HG03571 (cell line): ENCODE results near the gene TMEM178A.

Experiments
- ATAC-seq: cut with Tn5 transposase; IDR thresholded peaks from one replicate; pipeline ENCODE4 v1.9.1; 2021; ENCODE audit not compliant: unreplicated experiment

The TMEM178A gene

DNA sequence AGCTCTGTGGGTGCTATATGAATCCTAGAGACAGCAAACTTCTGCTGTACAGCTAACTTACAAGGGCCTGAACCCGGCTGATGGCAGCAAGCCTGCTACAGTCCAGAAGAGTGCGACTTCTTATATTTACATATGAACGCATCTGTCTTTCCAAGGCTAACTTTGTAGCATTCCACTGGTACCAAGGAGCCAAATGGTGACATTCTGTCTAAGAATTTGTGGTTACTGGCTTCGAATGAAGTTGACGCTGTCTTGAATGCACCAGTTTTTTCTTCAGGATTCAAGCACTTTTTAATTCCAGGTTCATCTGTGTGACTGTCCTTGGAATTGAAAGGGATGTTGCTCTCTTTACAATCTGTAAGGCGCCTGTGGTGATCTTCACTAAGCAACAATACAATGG, 70.9 kb downstream of the TMEM178A start:
- ATAC-seq, result no peak

DNA sequence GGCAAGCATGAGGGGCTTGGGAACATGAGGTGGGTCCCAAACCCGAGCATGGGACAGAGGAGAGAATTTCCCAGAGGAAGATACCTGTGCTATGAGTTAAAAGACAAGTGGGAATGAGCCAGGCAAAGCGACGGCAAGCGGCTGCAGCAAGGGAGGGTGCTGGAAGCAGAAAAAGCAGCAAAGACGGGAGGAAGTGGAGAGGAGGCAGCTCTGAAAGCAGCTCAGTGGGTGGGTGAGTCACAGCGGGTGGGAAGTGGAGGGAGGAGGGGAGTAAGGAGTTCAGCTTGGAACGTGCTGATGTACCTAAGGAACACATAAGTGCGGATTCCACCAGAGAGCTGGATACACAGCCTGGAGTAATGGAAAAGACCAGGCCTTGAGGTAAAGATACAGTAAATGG, 71.9 kb downstream of the TMEM178A start:
- ATAC-seq, result no peak

DNA sequence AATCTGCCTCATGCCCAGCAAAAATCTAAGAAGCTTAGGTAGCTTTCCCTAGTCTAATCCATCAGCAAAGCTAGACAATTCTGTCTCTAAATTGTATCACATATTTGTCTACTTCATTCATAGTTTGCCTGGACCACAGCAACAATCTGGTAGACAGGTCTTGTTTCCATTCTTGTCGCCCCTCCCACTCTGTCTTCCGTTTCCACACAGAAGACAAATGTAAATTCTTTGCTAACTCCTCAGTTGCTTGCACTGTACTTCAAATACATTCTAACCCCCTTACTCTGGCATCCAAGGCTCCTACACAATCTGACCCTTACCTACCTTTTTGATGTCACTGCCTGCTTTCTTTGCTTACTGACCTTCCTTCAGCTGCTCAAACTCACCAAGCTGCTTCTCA, 73.2 kb downstream of the TMEM178A start:
- ATAC-seq, result no peak

DNA sequence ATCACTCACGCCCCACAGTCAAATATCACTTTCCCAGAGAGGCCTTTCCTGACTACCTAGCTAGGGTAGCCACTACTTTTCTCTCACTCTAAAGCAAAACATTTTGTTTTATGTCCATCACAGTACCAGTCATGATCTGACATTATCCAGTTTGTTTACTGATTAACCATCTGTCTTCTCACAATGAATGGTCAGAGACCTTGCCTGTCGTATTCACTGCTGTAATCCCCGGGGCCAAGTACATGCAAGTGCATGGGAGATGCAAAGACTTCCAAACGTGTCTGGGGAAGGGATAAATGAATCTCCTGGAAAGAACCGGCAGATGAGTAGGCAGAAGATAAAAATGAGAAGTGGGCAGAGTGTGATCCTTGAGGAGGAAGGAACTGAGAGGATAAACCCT, 73.7 kb downstream of the TMEM178A start:
- ATAC-seq, result no peak

DNA sequence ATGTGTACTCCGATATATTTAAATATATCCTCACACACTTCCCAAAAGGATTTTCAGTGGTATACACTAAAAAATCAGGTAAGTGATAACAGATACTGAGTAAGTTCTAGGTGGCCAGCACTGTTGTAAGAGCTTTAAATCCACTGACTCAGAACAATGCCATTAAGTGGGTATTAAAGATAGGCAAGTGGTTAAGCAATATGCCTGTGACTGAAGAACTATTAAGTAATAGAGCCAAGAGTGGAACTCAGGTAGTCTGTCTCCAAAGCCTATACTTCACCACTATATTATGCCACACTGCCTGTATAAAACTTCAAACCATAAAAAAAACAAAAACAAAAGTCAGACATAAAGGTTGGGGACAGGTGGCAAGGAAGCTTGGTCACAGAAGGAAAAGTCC, 76.2 kb downstream of the TMEM178A start:
- no peak for ATAC-seq

DNA sequence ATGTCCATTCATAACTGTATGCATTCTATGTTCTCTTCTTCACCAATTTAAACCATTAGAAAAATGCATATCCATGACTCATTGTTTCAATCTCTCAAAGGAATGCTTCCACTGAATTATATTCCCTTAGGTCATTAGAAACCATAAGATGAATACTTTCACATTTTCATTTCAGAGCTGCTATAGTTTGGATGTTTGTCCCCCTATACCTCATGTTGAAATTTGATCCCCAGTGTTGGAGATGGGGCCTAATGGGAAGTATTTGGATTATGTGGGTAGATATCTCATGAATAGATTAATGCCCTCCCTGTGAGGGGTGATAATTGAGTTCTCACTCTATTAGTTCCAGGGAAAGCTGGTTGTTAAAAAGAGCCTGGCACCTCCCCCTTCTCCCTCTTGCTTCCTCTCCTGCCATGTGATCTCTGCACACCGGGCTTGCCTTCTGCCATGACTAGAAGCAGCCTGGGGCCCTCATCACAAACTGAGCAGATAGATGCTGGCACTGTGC, 77.6 kb downstream of the TMEM178A start:
- no peak for ATAC-seq

DNA sequence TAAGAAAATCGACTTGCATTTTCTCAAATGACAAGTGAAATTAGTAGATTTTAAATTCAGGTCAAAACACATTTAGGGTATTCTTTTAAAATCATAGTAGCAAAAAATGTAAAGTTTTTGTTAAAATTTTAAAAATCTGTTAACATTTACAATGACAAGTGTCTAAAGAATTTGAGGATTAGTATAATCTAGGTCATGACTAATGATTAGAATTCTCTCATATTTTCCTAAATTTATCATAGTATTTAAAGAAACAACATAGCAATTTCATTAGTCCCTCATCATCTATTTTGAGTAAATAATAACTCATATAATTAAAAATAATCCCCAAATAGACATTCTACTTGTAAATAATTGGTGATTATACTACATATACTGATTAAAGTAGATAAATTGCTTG, 89.7 kb downstream of the TMEM178A start:
- ATAC-seq, result no peak

DNA sequence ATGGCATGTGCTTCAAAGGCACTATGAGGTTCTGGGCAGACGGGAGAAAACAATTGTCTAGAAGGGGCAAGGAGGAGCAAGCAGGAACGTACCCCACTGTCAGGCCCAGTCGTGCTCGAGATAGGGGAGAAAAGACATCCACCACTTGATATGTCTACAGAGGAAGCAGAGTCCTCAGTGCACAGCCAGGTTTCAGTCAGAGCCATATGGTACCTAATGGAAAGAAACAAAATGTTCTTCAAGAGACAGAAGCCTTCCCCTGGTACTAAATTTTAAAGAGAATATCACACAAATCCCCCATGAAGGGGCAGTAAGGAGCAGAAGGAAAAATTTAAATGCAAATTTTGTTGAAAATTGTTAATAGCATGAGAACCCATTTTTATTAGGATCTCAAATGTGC, 91.4 kb downstream of the TMEM178A start:
- no peak for ATAC-seq

DNA sequence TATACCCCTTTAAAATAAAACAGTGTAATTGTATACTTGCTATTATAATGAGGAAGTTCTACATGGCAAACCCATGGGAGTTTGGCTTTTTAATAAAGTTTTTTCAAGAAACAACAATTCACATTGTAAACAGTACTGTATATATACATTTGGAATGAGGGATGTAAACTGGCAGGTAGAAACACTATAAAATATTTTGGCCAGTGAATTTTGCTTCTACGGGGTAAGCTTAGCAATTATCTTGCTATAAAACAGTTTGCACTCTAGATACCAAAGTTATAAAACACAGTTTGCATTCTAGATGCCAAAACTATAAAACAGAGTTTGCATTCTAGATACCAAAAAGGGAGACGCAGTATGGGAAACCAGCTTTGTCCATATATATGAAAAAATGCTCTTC, 96.7 kb downstream of the TMEM178A start:
- ATAC-seq, result no peak
